PC-3 (cell line): Measurements from ENCODE around the gene NOP14.

Source experiments
- CTCF ChIP-seq: fragments of 300-600 bp; sonication (generic); conservative IDR thresholded peaks from 2 replicates; pipeline ENCODE4 v1.5.1; 2017; ENCODE audit warnings: antibody characterized with exemption, low read depth, mild to moderate bottlenecking, low read length
- EZH2 ChIP-seq: fragments of 300-600 bp; sonication (generic); IDR thresholded peaks from one replicate; pipeline ENCODE4 v1.6.1; 2017; ENCODE audit warnings: antibody characterized with exemption, mild to moderate bottlenecking, low read length; ENCODE audit not compliant: unreplicated experiment
- EZH2phosphoT487 ChIP-seq: fragments of 300-600 bp; sonication (generic); IDR thresholded peaks from 2 replicates; pipeline ENCODE4 v1.6.1; 2018; ENCODE audit warnings: mild to moderate bottlenecking, antibody characterized with exemption, low read length, borderline replicate concordance

GRCh38 chr4:2996415-2996814, 33.2 kb upstream of the NOP14 start:
- TF ChIP-seq CTCF: no peak
- no peak for TF ChIP-seq EZH2
- TF ChIP-seq EZH2phosphoT487: no peak
